Stimulated activated CD8-positive, alpha-beta memory T cell treated with anti-CD3 and anti-CD28 coated beads, Interleukin-12 subunit alpha, Interleukin-12 subunit beta, amount 100 ng/mL, for 4 hours (primary cell): Measurements from ENCODE around the gene GSTM1.
"Not testable (repeated sequence)": the region's sequence is repeated elsewhere in the genome, so short reads cannot be mapped to it uniquely, and the experiment has no call there.

Source experiments
- DNase-seq: peaks from one replicate; pipeline ENCODE4 v3.0.0-alpha.2; 2020; ENCODE audit warnings: low read depth

Gene GSTM1

DNA sequence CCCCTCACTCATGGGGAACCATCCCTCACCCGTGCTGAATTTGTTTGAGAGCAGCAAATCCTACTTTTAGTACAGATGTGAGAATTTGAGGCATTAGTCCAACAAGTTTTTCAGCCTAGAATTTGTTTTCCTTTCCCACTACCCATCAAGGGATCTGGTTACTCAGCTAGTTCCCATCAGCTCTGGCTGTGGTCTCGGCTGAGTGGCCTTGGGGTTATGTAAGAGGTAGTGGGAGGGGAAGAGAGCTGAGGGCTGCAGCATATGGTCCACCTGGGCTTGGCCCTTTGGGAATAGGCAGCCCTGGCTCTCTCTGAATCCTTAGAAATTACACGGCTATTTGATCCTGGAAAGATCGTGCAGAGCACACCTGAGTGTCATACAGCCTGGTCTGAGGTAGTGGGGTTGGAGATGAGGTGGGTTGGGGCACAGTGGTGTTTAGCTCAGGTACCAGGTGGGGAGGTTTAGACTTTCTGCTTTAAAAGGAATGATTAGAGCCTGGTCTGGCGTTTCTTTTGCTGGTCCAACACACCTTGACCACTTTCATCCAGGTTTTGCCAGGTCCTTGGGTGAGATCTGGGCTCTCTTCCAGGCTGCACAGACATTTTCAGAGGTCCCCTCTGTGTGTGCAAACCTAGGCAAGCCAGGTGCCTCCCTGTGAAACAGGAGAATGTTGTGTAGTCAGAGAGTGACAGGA is 27.5 kb upstream of the GSTM1 start:
- DNase-seq, result no peak

DNA sequence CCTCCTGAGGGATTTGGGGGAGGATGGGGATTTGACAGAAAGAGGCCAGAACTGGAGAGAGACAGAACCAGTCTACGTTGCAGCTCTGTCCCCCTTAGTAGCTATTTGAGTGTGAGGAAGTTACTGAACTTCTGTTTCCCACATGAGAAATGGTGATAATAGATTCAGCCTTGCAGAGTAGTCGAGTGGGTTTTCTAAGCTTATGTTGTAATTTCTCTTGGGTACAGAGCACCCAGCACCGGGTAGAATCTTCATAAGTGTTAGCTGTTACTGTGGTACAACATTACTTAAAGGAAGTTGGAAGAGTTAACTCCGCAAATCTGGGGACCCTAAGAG is 27.0 kb upstream of the GSTM1 start:
- not testable (repeated sequence) for DNase-seq

DNA sequence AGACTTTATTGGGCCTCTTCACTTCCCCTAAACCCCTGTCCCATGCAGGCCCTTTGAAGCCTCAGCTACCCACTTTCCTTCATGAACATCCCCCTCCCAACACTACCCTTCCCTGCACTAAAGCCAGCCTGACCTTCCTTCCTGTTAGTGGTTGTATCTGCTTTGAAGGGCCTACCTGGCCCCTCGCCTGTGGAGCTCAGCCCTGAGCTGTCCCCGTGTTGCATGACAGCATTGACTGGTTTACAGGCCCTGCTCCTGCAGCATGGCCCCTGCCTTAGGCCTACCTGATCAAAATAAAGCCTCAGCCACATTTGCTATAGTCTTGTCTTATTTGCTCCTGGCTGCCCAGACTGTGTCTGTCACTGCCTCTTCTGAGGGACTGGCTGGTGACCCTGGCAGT is 26.2 kb upstream of the GSTM1 start:
- DNase-seq, result no peak

DNA sequence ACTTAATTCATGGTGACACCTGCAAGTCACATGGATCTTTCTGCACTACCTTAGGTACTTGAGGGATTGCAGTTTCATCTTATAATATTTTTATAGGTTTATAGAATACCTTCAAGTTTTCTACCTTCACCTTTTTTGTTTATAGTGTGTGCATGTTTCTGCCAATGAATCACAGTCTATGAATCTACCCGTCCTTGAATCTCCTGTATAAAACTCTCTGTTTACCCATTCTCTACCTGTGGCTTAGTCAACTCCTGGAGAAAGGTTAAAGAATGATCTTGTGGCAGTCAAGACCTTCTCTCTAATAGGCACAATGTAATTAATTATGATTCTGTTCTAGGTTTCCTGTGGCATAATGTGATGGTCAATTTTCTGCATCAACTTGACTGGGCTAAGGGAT is 22.9 kb upstream of the GSTM1 start:
- DNase-seq, result no peak

DNA sequence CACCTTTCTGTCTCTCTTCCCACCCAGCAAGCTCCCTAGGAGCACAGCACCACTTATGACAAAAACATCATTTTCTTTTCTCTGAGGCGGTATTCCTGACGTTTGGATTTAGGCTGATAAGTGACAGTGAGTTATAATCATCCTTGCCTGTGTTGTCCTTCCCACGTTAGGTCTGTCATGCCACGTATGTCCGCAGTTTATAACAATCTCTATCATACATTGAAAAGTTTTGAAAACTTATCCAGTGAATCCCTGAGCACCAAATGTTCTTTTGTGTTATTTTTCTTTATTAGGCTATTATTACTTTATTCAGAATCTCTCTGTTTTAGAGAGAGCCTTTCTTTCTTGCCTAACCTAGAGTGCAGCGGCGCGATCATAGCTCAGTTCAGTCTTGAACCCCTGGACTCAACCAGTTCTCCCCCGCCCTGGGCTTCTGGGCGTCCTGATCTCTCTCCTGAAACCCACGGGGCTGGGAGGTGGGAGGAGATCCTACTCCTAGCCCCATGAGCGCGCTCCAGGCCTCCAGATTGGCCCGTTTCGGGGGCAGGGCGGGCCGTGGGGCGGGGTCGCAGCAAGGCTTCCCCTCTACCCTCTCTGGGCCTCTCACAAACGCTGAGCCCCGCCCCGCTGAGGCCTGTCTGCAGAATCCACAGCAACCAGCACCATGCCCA is 20.0 kb upstream of the GSTM1 start, which contains the start of gene GSTM2:
GSTM2 (plus strand) TSS at position 606 of the 671 bp plus-strand sequence; CDS start at position 665, 59 bp downstream.
- DNase-seq, result peak; percentile 51

DNA sequence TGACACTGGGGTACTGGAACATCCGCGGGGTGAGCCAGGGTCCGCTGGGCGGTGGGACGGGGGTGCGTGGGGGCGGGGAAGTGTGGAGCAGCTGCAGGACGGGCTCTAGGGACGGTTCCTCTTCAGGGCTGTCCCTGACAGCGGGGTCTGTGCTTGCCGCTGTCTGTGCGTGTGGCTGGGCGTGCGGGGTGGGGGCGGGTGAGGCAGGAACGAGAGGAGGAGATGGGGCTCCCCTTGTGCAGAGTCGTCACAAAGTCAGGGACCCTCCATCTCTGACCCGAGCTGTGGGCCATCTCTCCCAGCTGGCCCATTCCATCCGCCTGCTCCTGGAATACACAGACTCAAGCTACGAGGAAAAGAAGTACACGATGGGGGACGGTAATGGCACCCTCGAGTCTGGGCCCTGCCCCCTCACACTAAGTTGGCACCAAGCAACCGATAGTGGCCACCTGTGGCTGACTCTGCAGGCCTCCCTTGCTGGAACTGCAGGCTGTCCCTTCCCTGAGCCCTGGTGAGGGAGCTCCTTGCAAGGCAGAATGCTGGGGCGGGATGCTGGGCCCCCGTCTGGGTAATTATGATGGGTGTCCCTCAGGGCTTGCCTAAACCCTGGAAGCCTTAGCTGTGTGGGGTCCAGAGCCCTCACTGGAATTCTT is 19.4 kb upstream of the GSTM1 start:
- DNase-seq, result no peak

DNA sequence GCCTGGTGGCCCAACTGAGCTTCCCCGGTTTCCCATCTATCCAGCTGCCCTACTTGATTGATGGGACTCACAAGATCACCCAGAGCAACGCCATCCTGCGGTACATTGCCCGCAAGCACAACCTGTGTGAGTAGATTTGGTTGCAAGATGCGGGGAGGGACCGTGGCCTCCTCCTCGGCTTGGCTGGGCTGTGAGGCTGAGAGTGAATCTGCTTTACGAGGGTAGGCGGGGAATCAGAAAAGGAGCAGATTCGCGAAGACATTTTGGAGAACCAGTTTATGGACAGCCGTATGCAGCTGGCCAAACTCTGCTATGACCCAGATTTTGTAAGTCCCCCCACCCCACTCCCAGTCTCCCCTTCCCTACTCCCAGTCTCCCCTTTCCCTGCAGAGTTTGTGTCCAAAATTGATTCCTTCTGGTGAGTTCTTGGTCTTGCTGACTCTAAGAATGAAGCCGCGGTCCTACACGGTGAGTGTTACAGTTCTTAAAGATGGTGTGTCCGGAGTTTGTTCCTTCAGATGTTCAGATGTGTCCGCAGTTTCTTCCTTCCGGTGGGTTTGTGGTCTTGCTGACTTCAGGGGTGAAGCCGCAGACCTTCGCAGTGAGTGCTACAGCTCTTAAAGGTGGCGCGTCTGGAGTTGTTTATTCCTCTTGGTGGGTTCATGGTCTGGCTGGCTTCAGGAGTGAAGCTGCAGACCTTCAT is 18.2 kb upstream of the GSTM1 start:
- no peak for DNase-seq

DNA sequence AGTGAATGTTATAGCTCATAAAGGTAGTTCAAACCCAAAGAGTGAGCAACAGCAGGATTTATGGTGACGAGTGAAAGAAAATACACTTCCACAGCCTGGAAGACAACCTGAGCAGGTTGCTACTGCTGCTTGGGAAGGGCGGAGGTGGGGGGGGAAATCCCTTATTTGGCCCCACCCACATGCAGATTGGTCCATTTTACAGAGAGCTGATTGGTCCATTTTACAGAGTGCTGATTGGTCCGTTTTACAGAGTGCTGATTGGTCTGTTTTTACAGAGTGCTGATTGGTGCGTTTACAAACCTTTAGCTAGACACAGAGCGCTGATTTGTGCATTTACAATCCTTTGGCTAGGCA is 17.7 kb upstream of the GSTM1 start:
- not testable (repeated sequence) for DNase-seq

DNA sequence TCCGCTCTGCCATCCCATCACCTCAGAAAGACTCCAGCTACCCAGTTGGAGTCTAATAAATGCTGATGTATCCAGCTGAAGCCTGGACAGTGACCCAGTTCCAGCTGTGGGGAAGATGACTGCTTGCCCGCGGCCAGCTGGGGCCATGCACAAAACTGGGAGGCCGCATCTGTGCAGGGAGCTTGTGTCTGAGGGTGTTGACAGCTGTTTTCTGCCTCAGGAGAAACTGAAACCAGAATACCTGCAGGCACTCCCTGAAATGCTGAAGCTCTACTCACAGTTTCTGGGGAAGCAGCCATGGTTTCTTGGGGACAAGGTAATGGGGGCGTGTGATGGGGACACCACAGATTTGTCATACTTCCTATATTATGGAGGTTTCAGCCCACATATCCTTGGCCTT is 16.6 kb upstream of the GSTM1 start:
- DNase-seq, result no peak

DNA sequence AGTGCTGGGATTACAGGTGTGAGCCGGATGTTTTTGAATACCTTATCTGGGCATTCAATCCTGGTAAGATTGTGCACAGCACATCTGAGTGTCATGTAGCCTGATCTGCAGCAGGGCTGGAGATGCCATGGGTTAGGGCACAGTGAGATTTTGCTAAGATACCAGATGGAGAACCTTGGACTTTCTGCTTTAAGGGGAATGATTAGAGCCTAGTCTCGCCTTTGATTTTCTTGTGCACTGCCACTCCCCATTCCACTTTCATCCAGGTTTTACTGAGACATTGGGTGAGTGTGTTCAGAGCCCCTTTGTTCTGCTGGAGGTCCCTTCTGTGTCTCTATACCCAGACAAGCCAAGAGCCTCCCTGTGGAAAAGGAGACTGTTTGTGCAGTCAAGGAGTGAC is 13.8 kb upstream of the GSTM1 start:
- DNase-seq, result not testable (repeated sequence)

DNA sequence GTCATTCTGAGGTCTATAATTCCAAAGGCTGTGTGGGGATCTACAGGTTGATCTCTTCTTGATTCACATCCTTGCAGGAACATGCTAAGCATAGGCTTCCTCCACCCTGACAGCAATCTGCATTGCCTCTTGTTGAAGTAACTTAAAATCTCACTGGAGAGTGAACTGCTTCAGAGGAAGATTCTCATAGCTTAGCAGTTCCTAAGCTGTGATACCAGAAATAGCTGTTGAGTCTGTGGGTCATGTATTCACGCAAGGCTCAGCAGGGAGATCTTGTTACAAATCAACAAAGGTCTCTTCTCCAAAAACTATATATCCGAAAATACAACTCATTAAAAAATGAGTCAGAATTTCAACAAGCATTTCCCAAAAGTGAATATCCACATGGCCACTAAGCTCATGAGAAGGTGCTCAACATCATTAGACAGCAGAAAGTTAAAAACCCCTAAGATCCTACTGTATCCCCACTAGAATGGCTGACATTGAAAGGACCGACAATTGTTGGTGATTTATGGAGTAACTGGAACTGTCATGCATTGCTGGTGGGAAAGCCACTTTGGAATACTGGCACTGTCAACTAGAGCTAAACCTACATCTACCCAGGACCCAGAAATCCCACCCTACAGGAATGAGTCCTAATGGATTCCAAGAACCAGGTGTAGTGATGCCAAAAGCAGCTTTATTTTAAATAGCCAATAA is 10.8 kb upstream of the GSTM1 start:
- DNase-seq, result not testable (repeated sequence)

DNA sequence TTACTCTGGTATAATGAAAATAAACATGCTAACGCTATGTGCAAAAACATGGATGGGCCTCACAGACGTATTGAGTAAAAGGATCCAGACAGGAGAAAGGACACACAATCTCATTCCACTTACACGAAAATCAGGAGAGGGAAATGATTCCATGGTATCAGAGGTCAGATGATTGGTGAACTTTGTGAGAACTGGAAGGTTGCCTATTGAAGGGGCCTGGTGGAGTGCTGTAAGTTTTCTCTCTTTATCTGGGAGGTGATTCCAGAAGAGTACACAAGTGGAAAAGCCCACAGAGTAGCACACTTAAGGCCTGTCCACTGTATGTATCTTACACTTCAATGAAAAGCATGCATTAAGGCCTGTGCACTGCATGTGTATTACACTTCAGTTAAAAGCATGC is 10.2 kb upstream of the GSTM1 start:
- no peak for DNase-seq

DNA sequence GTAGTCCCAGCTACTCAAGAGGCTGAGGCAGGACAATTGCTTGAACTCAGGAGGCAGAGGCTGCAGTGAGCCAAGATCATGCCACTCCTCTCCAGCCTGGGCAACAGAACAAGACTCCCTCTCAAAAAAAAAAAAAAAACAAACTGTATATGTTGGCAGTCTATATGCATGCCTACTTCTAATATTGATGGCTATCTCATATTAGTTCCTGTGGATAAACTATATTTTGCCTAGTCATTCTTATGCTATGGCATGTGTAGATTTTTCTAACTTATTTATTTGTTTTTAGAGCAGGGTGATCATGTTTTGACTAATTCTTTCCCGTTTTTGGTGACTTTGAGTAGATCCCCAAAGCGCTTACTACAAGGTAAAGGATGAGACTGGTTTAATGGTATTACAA is 9.0 kb upstream of the GSTM1 start:
- DNase-seq, result not testable (repeated sequence)

DNA sequence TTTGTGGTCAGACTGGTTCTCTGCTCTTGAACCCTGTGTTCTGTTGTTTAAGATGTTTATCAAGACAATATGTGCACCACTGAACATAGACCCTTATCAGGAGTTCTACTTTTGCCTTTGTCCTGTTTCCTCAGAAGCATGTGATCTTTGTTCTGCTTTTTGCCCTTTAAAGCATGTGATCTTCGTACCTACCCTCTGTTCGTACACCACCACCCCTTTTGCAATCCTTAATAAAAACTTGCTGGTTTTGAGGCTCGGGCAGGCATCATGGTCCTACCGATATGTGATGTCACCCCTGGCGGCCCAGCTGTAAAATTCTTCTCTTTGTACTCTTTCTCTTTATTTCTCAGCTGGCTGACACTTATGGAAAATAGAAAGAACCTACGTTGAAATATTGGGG is 2.8 kb upstream of the GSTM1 start:
- DNase-seq, result not testable (repeated sequence)

DNA sequence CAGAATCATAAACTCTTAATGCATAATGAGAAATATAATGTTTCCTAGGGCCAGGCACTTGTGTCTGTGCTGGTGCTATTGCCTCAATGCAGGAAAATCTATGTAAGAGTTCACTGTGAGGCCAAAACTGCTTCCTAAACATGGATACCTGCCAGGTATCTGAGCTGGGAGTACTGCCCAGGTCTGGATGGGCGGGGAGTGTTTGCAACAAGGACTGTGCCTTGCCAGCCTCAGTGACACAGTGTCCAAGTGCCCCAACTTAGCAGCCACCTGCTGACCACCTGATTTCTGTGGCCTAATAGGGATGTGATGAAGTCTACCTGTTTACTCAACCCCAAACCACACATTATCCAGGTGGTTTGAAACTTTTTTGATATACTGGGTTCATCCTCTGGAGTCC is 2.2 kb upstream of the GSTM1 start:
- not testable (repeated sequence) for DNase-seq

DNA sequence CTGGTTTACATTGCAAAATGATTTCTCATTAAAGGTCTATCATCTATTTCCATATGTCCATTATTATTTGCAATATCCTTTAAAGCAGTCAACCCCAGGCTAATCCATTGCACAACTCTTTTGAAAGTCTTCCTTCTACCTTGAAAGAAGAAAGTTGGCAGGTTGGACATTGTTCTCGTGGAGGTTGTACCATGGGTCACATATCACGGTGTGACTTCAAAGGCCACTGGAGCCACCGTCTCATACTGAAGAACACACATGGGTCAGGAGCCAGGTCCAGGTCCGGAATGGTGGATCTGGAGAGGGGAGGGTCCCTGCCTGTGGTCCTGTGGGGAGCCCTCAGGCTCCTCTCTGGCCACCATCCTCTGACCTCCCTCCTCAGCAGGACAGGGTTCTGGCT is 1.7 kb upstream of the GSTM1 start:
- not testable (repeated sequence) for DNase-seq

DNA sequence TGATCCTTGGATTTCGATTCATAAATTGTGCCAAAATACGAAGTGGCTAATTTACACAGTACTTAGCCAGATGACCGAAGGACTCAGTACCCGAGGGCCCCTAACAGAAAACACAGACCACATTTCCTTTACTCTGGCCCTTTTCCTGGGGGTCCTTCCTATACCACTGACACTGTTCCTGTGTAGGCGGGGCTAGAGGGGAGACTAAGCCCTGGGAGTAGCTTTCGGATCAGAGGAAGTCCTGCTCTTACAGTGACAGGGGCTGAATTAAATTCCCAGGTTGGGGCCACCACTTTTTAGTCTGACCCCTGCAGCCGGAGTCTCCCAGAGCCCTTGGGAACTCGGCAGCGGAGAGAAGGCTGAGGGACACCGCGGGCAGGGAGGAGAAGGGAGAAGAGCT is 508 bp upstream of the GSTM1 start:
- DNase-seq, result not testable (repeated sequence)

DNA sequence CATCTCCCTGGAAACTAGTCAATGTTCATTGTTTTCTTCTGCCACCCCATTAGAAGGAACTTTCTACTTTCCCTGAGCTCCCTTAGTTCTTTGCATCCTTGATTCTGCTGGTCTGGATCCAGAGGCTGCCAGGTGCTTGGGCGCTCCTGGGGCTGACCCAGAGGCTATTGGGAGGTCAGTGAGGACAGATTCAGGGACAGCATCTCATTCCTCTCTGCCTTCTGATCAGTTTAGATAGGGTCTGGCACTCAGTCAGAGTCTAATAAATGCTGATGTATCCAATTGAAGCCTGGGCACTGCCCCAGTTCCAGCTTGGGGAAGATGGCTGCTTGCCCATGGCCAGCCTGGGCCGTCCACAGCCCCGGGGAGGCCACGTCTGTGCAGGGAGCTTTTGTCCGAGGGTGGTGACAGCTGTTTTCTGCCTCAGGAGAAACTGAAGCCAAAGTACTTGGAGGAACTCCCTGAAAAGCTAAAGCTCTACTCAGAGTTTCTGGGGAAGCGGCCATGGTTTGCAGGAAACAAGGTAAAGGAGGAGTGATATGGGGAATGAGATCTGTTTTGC is 2.3 kb downstream of the GSTM1 start:
- no peak for DNase-seq

DNA sequence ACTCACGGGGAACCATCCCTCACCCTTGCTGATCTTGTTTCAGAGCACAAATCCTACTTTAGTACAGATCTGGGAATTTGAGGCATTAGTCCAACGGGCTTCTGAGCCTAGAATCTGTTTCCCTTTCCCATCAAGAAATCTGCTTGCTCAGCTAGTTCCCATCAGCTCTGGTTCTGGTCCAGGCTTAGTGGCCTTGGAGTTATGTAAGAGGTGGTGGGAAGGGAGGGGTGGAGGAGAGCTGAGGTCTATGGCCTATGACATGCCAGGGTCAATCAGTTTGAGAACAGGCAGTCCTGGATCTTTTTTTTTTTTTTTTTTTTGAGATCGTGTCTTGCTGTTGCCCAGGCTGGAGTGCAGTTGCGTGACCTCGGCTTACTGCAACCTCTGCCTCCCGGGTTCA is 4.1 kb downstream of the GSTM1 start:
- no peak for DNase-seq

DNA sequence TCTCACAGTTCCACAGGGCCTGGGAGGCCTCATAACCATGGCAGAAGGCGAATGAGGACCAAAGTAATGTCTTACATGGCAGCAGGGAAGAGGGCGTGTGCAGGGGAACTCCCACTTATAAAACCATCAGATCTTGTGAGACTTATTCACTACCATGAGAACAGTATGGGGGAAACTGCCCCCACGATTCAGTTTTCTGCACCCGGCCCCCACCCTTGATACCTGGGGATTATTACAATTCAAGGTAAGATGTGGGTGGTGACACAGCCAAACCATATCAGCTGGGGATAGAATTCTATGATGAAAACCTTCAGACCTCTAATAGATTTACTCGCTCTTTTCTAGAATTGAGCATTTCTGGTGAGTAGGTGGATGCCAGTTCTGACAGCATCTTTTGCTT is 6.8 kb downstream of the GSTM1 start:
- DNase-seq, result not testable (repeated sequence)

DNA sequence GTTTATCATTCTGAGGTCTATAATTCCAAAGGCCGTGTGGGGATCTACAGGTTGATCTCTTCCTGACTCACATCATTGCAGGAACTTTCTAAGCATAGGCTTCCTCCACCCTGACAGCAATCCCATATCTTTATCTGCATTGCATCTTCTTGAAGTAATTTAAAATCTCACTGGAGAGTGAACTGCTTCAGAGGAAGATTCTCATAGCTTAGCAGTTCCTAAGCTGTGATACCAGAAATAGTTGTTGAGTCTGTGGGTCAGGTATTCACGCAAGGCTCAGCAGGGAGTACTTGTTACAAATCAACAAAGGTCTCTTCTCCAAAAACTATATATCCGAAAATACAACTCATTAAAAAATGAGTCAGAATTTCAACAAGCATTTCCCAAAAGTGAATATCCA is 7.5 kb downstream of the GSTM1 start:
- not testable (repeated sequence) for DNase-seq

DNA sequence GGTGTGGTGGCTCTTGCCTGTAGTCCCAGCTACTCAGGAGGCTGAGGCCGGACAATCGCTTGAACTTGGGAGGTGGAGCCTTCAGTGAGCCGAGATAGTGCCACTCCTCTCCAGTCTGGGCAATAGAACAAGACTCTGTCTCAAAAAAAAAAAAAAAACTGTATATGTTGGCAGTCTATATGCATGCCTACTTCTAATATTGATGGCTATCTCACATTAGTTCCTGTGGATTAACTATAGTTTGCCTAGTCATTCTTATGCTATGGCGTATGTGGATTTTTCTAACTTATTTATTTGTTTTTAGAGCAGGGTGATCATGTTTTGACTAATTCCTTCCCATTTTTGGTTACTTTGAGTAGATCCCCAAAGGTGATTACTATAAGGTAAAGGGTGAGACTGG is 9.4 kb downstream of the GSTM1 start:
- DNase-seq, result no peak
